Measurements from ENCODE around the gene BACH2. TPM values are rescaled to one million over a fixed set of nuclear protein-coding genes. Genes with fewer than 3 reads are reported as not detected.

The BACH2 gene
- total RNA-seq, 4 donors from 2014 or later: 3.6 to 13.4 (median 7.5) TPM

DNA sequence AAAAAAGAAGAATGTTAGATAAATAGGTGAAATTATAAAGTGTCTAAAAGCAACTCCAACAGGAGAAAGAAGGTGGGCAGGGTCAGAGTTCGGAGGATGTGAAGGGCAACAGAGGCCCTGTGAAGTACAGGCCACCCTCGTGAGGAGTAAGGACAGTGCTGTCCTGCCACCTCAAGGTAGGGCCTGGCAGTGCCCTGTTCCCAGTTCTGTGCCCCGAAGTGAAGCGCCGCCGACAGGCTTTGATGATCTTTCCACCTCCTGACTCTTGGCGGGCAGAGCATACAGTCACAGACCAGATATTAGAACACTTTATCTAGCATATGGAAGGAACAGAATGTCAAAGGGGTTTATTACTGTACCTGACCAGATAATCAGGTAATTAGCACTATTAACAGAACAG is 326.6 kb downstream of the BACH2 start:
- H3K4me1 ChIP-seq: peaks cover 24 to 35% of the 10 kb centered on the region in 2 donors
- H3K27ac ChIP-seq: no peak overlapping the region
- ATAC-seq: no peak
- in situ Hi-C loops (cut with MboI; ENCODE audit: low sequenced_read_pairs in 4 of 4): loop anchor here in 3 of 4 donors (5.0 to 25.0 kb wide), 7 partner anchors 315 to 515 kb away; partner anchors contain the start of gene BACH2 (in 1 of the 3)
- no peaks in the 10 kb centered on the region for H3K9me3 ChIP-seq
- no peaks in the 10 kb centered on the region for H3K36me3 ChIP-seq
- no peak overlapping the region for H3K4me3 ChIP-seq
- no peak for TF ChIP-seq CTCF (IDR thresholded peaks at IDR 0.05 in 4 of 5, conservative IDR thresholded peaks at IDR 0.05 in 1 of 5)
- TF ChIP-seq POLR2A (IDR thresholded peaks at IDR 0.05): no peak
- no peaks in the 10 kb centered on the region for H3K27me3 ChIP-seq
- no peak for DNase-seq
- intact Hi-C loops (cut with DNase I; ENCODE audit: low total_unique reads): loop anchor here (5.0 to 10.0 kb wide), 3 partner anchors 127 to 425 kb away; partner anchors contain the start of gene BACH2

DNA sequence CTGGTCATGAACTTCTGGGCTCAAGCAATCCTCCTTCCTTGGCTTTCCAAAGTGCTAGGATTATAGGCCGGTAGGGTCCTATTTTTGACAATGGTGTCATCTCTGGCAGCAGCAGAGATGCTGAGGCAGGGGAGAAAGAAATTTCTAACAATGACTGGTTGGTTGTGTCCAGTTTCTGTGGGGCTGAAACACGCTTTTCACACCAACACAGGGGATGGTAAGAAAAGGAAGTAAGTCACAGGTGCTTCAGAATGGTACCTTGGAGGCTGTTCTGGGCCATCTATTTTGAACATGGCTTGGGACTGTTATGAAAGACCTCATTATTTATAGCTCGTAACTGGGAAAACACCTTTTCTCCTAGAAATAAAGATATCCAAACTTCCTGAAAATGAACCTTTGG is 329.7 kb downstream of the BACH2 start:
- Histone ChIP-seq H3K36me3 (no peaks in the 10 kb centered on the region), H3K4me1 (peaks cover 15 to 22% of the 10 kb centered on the region in 2 donors), H3K4me3 (no peak overlapping the region), H3K27me3 (no peaks in the 10 kb centered on the region), H3K9me3 (no peaks in the 10 kb centered on the region), H3K27ac (no peak overlapping the region)
- DNase-seq: no peak
- in situ Hi-C loops (cut with MboI; ENCODE audit: low sequenced_read_pairs in 4 of 4) (loop anchor here in 1 of 4 donors (25.0 kb wide), 1 partner anchor 320 kb away; the partner anchor contains the start of gene BACH2), intact Hi-C loops (cut with DNase I; ENCODE audit: low total_unique reads) (no loop called here)
- ATAC-seq: no peak
- TF ChIP-seq POLR2A (IDR thresholded peaks at IDR 0.05) (no peak), CTCF (IDR thresholded peaks at IDR 0.05 in 4 of 5, conservative IDR thresholded peaks at IDR 0.05 in 1 of 5) (no peak)

DNA sequence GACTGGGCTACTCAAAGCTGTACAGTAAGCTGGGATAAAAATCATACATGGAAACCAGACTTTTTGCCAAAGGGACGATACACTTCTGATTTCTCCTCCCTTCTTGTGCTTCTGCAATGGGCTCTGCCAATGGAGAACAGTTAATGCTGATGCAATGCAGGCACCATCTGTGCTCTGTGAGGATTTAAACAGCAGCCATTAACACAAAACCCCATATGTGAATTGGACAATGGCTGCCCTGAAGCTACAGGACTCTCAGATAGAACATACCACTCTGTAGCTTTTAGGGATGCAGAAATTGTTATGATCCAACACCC is 330.5 kb downstream of the BACH2 start:
- Histone ChIP-seq H3K27ac (no peak overlapping the region), H3K27me3 (no peaks in the 10 kb centered on the region), H3K4me3 (no peak overlapping the region), H3K36me3 (no peaks in the 10 kb centered on the region), H3K9me3 (no peaks in the 10 kb centered on the region), H3K4me1 (peaks cover 8 to 20% of the 10 kb centered on the region in 2 donors)
- in situ Hi-C loops (cut with MboI; ENCODE audit: low sequenced_read_pairs in 4 of 4): loop anchor here in 1 of 4 donors (25.0 kb wide), 1 partner anchor 321 kb away; the partner anchor contains the start of gene BACH2
- no peak for DNase-seq
- no peak for ATAC-seq
- intact Hi-C loops (cut with DNase I; ENCODE audit: low total_unique reads): no loop called here
- TF ChIP-seq CTCF (IDR thresholded peaks at IDR 0.05 in 4 of 5, conservative IDR thresholded peaks at IDR 0.05 in 1 of 5) (no peak), POLR2A (IDR thresholded peaks at IDR 0.05) (no peak)

DNA sequence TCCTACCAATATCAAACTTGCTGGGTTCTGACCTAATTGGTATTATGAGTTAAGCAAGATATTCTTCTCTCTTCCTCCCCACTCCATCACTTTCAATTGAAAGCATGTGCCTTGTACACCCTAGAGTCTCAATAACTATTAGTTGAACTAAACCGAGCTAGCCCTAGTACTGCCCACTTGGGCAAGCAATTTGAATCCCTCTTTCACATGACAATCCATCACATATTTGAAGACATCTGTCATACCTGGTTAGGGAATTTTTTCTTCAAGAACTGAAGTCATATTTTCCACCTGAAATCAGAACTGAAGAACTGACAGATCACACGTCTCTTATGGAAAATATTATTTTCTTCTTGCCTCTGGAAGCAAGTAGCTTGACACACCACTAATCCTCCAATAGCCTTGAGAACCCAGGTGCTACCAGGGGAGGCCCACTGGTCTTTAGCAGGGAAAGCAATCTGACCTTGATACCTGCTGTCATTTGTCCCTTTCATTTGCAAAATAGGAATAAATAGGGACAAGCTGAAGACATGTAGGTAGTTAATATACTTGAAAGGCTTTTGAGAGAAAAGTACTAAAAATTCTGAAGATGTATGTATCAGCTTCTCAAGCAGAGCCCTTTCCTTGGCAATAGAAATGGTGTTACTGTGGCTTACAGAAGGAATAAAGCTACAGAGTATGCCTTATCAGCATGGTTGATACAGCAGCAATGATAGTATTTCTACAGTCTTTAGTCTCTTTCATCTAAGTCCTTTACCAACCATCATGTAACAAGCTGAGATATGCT is 331.0 kb downstream of the BACH2 start:
- Histone ChIP-seq H3K9me3 (no peaks in the 10 kb centered on the region), H3K4me1 (peaks cover 2 to 16% of the 10 kb centered on the region in 2 donors), H3K36me3 (no peaks in the 10 kb centered on the region), H3K27ac (no peak overlapping the region), H3K27me3 (no peaks in the 10 kb centered on the region), H3K4me3 (no peak overlapping the region)
- in situ Hi-C loops (cut with MboI; ENCODE audit: low sequenced_read_pairs in 4 of 4) (loop anchor here in 1 of 4 donors (25.0 kb wide), 1 partner anchor 322 kb away; the partner anchor contains the start of gene BACH2), intact Hi-C loops (cut with DNase I; ENCODE audit: low total_unique reads) (no loop called here)
- ATAC-seq: no peak
- no peak for TF ChIP-seq POLR2A (IDR thresholded peaks at IDR 0.05)
- TF ChIP-seq CTCF (IDR thresholded peaks at IDR 0.05 in 4 of 5, conservative IDR thresholded peaks at IDR 0.05 in 1 of 5): no peak
- no peak for DNase-seq
